Medulla oblongata (tissue), 1 donor: Measurements from ENCODE around the gene ITGAE.
A peak's percentile ranks its signal among the peaks of the same experiment; 100 is the strongest.
"Not testable (repeated sequence)": the region's sequence is repeated elsewhere in the genome, so short reads cannot be mapped to it uniquely, and the experiment has no call there.

Source experiments
- DNase-seq: peaks from one replicate; pipeline ENCODE4 v3.0.0-alpha.2; 2015; ENCODE audit errors: extremely low spot score

Gene ITGAE

DNA sequence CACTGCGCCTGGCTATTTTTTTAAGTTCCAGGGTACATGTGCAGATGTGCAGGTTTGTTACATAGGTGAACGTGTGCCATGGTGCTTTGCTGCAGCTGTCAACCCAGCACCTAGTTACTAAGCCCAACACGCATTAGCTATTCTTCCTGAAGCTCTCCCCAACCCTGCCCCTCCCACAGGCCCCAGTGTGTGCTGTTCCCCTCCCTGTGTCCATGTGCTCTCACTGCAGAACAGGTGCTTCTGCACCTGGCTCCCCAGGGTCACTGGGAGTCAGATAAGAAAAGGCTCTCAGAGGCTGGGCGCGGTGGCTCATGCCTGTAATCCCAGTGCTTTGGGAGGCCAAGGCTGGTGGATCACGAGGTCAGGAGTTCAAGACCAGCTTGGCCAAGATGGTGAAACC lies 71.1 kb downstream of the ITGAE start:
- no peak for DNase-seq

DNA sequence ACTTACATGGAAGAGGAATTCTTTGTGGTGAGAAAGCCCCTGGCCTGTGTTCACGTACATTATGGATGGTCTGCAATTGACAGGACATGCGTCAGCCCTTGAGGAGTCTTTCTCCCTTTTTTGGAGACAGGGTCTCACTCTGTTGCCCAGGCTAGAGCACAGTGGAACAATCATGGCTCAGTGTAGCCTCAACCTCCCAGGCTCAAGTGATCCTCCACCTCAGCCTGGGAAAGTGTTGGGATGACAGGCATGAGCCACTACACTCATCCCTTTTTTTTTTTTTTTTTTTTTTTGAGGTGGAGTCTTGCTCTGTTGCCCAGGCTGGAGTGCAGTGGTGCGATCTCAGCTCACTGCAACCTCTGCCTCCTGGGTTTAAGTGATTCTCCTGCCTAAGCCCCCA lies 72.9 kb downstream of the ITGAE start:
- not testable (repeated sequence) for DNase-seq

DNA sequence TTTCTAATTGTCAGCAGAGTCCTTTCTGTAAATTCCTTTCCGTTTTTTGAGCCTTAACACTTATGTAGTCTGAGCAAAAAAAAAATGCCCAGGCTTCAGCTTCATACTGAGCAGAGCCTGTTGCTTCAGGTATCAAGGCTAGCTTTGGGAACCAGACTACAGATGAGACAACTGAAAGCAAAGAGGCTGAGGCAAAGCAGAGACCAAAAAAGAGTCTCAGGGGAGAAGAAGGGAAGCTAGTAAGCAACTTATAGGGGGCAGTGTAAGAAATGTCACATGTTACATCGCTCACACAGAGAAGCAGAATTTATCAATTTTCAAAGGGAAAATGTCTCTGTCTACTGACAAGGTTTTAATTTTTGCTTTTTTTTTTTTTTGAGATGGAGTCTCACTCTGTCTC lies 73.9 kb downstream of the ITGAE start:
- DNase-seq = no peak

DNA sequence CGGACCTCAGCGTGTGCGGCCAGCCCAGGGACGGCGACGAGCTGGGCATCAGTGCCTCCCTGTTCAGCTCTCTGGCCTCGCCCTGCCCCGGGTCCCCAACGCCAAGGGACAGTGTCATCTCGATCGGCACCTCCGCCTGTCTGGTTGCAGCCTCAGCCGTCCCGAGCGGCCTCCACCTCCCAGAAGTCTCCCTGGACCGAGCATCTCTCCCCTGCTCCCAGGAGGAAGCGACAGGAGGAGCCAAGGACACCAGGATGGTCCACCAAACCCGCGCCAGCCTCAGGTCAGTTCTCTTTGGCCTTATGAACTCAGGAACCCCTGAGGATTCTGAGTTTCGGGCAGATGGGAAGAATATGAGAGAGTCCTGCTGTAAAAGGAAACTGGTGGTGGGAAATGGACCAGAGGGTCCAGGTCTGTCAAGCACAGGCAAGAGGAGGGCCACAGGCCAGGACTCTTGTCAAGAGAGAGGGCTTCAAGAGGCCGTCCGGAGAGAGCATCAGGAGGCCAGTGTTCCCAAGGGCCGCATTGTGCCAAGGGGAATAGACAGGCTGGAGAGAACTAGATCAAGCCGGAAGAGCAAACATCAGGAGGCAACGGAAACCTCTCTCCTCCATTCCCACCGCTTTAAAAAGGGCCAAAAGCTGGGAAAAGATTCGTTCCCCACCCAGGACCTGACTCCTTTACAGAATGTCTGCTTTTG lies 76.5 kb downstream of the ITGAE start:
- no peak for DNase-seq

DNA sequence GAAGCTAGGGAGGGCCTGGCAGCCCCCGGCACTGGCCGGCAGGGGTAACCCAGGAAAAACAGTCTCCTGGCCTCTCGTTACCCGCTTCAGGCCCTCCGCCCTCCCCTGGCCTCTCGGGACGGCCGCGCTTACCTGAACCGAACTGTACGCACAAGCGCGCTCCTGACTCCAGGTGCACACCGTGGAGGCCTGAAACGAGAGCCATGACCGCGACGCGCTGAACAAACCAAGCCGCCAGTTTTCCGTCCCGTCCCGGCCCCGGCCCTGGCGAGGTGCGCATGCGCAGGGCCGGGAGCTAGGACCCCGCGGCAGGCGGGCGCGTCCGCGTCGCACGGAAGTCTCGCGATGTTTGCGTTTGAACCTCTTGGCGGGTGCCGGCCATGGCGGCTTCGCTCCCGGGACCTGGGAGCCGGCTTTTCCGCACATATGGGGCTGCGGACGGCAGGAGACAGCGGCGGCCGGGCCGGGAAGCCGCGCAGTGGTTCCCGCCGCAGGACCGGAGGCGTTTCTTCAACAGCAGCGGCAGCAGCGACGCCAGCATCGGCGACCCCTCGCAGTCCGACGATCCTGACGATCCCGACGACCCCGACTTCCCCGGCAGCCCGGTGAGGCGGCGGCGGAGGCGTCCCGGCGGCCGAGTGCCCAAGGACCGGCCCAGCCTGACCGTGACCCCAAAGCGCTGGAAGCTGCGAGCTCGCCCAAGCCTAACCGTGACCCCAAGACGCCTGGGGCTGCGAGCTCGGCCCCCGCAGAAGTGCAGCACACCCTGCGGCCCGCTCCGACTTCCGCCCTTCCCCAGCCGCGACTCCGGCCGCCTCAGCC lies 77.2 kb downstream of the ITGAE start, which contains the start of gene HASPIN:
TSS of gene HASPIN (plus strand) at position 348 of the 822 bp plus-strand sequence. CDS start at position 381, 33 bp downstream.
- DNase-seq = peak; percentile 91

DNA sequence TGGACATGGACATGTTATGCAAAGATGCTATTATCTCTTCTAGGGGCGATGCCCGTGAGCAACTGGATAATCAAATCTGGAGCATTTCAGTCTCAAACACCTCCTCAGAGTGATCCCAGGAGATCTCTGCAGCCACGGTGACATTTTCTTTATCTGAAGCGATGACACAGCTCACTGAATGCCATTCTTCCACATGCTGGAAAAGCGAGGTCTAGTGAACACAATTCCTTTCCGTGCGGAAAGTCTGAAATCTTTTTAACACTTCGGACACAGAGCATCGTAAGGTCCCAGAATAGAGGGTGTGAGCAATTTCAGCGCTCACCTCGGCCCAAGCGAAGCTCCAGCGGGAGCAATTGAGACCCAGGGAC lies 77.8 kb downstream of the ITGAE start:
- DNase-seq = peak; percentile 40

DNA sequence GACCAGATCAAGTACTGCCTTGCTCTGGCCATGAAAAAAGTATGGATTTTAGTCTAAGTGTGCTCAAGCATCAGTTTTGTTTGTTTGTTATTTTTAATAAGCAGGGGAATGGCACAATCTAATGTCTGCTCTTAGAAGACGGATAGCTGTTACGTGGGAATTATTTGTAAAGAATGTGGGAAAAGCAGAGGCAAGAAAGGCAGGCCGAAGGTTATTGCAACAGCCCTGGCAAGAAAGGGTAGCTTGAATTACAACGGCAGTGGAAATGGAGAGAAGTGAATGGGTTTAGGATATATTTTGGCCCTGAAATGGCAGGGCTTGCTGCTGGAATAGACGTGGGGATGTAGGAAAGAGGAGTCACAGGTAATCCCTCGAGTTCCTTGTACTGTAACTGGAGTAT lies 78.3 kb downstream of the ITGAE start:
- no peak for DNase-seq

DNA sequence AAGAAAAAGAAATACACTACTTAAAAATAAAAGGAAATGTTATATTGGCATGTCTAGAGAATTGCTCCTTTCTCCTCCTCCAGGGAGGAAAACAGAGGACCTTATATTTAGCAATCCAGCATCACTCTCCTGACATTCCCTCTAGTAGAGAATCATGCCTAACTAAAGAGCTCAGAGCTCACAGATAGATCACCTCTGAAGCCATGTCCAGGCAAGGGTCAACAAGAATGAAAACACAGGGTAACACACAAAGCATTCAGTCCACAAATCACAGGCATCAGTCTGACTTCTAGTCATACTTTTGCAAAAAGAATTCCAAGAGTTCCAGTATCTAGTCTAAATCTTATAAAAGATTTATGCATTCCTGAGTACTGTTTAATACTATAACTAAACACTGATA lies 81.7 kb downstream of the ITGAE start:
- DNase-seq = no peak

DNA sequence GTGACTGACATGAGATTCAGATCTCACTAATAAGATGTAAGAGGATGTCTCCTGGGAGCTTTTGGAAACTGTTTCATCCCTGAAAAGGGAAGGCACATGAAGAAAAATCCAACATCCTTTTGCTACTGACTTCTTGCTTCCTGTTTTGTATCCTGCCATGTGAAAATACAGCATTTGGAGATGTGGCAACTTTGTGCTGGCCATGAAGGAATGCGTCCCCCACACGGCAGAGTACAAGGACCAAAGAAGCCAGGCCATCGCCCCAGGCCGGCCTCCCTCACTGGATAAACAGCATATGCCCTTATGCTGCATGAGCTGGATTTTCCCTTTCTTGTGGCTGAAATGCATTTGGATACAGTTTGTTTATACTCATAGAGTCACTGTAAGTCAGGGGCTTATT lies 82.8 kb downstream of the ITGAE start:
- no peak for DNase-seq

DNA sequence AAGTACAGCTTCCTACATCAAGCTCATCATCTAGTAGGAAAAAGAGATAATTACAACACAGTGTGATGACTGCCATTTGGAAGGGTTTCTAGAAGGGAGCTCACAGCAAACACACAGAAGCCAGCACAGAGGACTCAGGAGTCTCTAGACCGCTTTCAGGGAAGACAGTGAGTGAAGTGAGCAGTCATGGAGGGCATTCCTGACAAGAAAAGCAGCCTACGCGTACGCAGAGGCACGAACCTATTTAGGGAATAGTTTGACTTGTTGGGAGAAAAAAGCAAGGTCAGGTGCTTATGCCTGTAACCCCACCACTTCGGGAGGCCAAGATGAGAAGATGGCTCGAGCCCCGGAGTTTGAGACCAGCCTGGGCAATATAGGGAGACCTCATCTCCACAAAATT lies 85.7 kb downstream of the ITGAE start:
- DNase-seq = no peak

DNA sequence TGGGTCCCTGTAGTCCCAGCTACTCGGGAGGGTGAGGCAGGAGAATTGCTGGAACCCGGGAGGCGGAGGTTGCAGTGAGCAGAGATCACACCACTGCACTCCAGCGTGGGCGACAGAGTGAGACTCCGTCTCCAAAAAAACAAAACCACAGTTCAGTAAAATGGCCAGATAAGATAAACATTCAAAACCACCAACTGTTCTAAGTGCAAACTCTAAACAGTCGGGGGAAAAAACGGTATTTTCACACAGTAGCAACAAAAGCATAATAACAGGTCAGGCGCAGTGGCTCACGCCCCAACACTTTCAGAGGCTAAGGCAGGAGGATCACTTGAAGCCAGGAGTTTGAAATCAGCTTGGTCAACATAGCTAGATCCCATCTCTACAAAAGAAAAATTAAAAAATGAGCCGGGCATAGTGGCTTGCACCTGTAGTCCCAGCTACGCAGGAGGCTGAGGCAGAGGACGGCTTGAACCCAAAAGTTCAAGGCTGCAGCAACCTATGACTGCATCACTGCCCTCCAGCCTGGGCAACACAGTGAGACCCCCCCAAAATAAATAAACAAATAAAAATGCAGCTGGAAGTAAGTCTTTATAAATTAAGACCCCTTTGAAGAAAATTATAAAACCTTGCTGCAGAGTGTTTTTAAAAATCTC lies 88.1 kb downstream of the ITGAE start:
- DNase-seq = no peak

DNA sequence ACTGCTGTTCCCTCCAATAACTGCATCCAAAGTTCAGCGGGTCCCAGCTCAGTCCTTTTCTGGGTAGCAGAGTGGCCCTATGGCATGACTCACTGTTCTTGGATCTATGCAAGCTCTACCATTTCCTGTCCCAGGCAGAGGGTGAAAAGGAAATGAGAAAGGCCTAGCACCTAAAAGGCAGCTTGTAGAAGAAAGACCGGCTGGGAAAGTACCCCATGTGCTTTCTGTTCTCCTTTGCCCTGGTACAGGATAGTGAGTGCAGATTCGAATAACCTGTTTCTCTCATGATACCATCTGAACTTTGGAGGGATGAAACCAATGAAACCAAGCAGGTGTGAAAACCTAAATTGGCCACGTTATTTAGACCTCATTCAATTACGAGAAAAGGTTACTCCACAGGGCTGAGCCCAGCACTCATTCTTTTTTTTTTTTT lies 90.0 kb downstream of the ITGAE start:
- peak; percentile 37 for DNase-seq

DNA sequence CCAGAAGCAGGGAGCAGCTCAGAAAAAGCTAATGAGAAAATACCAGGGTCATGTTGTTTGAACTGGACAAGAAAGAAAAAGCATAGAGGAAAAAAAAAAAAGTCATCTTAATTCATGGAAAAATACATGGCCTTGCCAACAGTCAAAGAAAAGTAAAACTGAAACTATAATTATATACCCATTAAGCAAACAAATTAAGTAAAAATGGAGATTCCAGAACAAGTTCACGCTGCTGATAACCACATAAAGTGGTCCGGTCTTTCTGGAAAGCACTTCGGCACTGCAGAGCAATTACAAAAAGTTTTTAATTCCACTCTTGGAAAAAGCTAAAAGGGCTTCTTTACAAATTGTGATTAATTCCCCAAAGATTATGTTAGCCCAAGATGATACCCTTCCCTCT lies 92.6 kb downstream of the ITGAE start:
- DNase-seq = no peak

DNA sequence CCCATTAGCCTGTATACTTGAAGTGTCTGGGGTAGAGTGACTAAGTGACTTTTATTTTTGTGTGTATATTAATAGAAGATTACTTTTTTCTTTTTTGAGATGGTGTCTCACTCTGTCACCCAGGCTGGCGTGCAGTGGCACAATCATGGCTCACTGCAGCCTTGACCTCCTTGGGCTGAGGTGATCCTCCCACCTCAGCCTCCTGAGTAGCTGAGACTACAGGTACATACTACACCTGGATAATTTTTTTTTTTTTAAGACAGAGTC lies 95.3 kb downstream of the ITGAE start:
- not testable (repeated sequence) for DNase-seq

DNA sequence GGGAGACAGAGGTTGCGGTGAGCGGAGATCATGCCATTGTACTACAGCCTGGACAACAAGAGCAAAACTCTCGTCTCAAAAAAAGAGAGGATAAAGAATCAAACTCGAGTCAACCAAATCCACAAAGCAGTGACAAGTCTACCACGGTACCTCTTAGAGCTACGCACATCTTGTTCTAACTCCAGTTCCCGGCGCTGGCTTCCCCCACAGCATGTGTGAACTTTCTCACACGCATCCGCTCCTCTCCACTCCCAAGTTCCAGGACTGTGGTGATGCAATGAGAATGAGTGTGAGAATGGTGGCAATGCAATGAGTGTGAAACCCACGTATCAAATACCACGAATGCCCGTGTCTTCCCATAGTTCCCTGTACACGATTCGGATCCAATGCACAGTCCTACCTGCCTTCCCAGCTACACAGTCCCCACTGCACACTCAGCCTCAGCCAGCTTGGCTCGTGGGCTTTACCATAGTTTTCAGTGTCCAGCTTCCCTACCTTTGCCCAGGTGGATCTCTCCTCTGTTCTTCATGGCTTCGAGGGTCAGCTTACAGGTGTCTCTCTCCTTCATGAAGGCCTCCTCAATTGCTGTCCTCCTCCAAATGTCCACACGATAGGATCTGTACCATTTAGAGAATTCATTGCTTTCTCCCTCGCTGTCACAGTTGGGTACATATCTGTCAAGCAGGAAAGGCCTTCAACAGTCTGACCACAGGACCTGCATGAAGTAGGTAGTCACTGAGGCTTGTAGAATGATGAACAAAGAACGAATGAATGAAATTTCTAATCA lies 95.9 kb downstream of the ITGAE start:
- DNase-seq = no peak

DNA sequence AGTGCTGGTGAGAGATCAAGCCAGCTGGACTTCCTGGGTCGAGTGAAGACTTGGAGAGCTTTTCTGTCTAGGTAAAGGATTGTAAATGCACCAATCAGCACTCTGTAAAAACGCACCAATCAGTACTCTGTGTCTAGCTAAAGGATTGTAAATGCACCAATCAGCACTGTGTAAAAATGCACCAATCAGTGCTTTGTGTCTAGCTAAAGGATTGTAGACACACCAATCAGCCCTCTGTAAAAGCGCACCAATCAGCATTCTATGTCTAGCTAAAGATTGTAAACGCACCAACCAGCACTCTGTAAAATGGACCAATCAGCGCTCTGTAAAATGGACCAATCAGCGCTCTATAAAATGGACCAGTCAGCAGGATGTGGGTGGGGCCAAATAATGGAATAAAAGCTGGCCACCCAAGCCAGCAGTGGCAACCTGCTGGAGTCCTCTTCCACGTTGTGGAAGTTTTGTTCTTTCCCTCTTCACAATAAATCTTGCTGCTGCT lies 98.9 kb downstream of the ITGAE start:
- DNase-seq = not testable (repeated sequence)

DNA sequence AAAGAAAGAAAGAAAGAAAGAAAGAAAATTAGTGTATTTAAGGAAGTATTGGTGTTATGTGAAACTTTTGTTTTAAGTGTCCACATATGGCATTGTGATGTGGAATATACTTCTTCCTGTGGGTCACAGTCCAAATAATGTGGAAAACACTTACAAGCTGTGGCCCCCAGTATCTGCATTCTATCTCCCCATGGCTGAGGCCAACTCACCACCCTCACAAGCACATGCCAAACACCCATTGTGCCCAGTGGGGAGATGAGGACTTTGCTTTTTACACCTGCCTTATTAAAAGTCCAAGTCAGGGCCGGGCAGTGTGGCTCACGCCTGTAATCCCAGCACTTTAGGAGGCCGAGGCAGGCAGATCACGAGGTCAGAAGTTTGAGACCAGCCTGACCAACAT lies 101.0 kb downstream of the ITGAE start:
- DNase-seq = no peak

DNA sequence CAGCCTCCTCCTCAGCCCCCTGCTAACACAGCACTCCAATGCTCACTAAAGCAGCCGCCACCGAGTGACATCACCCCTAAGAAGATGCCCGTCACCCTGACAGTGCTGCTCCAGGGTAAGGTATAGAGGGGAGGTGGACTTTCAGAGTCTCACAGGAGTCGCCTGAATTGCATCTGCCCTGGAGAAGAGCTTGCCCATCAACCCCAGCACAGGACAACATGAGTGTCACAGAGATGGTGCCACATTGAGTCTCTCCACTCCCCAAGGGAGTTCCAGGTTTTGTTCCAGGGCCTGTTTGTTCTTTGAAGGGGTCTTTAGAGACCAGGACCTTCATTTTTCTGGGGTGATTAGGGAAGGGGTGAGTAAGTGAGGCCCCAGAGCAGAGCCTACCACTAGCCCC lies 102.8 kb downstream of the ITGAE start:
- DNase-seq = no peak

DNA sequence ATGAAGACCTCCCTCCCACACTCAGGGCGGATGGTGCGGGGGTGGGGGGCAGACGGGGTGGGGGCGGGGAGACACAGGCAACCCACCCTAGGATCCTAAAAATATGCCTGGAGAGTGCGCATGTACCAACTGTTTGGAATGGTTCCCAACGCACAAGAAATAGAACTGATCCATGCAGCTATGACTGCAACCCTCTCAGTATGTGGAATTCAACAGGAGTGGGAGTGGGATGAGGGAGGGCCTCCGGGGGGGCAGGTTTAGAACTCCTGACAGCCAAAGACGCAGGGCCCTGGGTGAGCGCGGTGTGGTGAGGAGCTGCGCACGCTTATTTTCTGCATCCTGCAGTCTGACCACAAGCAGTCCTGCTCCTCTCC lies 103.9 kb downstream of the ITGAE start:
- no peak for DNase-seq

DNA sequence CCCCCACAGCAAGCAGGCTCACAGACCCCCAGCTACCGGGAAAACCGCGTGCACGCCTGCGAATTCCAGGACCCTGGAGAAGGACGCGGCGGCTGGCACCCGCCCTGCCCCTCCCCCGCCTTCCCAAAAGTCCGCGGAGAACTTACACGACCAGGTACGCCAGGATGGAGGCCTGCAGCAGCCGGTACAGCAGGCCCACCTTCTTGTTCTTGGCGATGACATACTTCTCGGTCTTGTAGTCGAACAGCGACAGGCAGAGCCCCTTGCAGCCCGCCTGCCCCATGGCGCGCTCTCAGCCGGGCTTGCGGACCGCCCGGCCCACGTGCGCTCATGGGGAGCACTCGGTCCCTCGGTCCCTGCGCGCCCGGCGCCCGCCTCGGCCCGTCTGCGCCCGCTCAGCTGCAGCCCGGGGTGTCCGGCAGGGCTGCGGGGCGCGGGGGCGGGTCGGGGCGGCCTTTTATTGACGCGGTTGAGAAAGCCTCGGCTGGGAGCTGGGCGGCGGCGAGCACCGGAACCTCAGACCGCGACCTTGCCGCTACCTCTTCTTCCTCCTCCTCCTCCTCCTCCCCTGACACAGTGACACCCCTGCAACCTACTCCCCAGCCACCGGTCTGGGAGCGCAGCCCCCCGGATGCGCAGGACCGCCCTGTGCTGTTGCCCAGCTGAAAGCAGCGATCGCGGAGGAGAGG lies 105.1 kb downstream of the ITGAE start, which contains the start of gene P2RX5:
TSS of gene P2RX5 (minus strand) at position 433 of the 689 bp plus-strand sequence. CDS start at position 283, 150 bp downstream.
- no peak for DNase-seq

DNA sequence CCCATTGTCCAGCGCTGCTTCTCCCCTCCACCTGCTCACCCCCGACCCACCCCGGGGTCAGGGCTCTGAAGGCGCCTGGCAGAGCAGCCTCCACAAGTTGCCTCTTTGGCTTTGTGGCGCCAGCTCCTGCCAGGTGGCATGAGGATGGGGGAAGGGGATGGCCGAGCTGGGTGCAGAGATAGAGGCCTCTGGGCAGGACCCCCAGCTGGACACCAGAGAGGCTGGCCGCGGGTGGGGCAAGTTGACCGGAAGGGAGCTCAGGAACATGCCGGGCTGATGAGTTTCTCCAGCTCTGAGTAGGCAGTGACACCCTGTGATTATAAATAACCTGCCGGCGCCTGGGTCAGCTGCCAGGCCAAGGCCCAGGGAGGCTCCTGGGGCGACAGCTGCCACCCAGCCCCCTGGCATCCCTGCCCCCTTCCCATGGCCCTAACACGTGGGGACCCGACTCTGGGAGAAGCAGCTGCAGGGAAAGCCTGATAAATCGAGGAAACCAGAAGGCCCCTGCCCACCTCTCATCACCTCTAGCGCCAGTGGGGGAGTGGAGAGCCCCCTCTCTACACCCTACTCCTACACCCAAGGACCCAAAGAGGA lies 105.8 kb downstream of the ITGAE start:
- DNase-seq = no peak
